H1 (cell line): ENCODE measurements around the gene ZNF512. TPM values are rescaled to one million over a fixed set of nuclear protein-coding genes. Genes with fewer than 3 reads are reported as not detected.

Experiments
- CTCF ChIA-PET: fragments of 300-600 bp; sonication (Branson Sonifier 250); formaldehyde crosslinking; loops from one replicate; lab custom pipeline; 2021; ENCODE audit not compliant: partially characterized antibody; lab: Charles Lee
- POLR2A ChIA-PET: fragments of 300-600 bp; sonication (Branson Sonifier 250); formaldehyde crosslinking; loops from one replicate; lab custom pipeline; 2021; ENCODE audit warnings: inconsistent platforms; ENCODE audit not compliant: partially characterized antibody; lab: Charles Lee
- DNase-seq, 2 experiments: peaks; one replicate each; pipeline versions ENCODE4 v3.0.0 to v3.0.0-alpha.2; 2010 to 2022; ENCODE audit warnings: low spot score in 2 of 2, low read depth in 1 of 2, mixed read lengths in 1 of 2
- FAIRE-seq: peaks from 2 replicates; lab custom pipeline; 2011; peaks lifted over from hg19 to GRCh38; lab: Jason Lieb, UNC
- H2AFZ ChIP-seq: 2 replicates; pipeline ENCODE4 v1.8.1; 2012; ENCODE audit warnings: low read length, inconsistent platforms
- H2AK5ac ChIP-seq: 2 replicates; pipeline ENCODE4 v1.6.1; 2013; ENCODE audit warnings: low read depth, low read length
- H2BK120ac ChIP-seq: replicated peaks from 2 replicates; pipeline ENCODE3; 2013; ENCODE audit warnings: low read depth, low read length, inconsistent platforms
- H2BK12ac ChIP-seq: 2 replicates; pipeline ENCODE4 v1.6.1; 2013; ENCODE audit warnings: low read depth, low read length
- H2BK15ac ChIP-seq: 2 replicates; pipeline ENCODE4 v1.6.1; 2013; ENCODE audit warnings: low read length
- H2BK20ac ChIP-seq: 2 replicates; pipeline ENCODE4 v1.6.1; 2013; ENCODE audit warnings: low read length
- H2BK5ac ChIP-seq: 2 replicates; pipeline ENCODE4 v1.6.1; 2013; ENCODE audit warnings: low read depth, low read length
- H3K14ac ChIP-seq: 2 replicates; pipeline ENCODE4 v1.6.1; 2013; ENCODE audit warnings: inconsistent platforms; ENCODE audit not compliant: insufficient read length
- H3K18ac ChIP-seq: 2 replicates; pipeline ENCODE4 v1.6.1; 2013; ENCODE audit warnings: low read length; ENCODE audit errors: extremely low read depth
- H3K23ac ChIP-seq: 2 replicates; pipeline ENCODE4 v1.6.1; 2013; ENCODE audit warnings: inconsistent platforms; ENCODE audit not compliant: insufficient read length
- H3K23me2 ChIP-seq: 2 replicates; pipeline ENCODE4 v1.6.1; 2013; ENCODE audit warnings: low read depth, low read length
- H3K27ac ChIP-seq: 2 replicates; pipeline ENCODE4 v1.6.1; 2011; ENCODE audit warnings: low read depth, low read length, inconsistent platforms
- H3K27me3 ChIP-seq, 4 experiments: replicated peaks in 1 of 4; 1 replicate in 1 of 4; 2 replicates in 3 of 4; pipeline versions ENCODE4 v1.6.1 to v1.8.1; 2011 to 2013; ENCODE audit warnings: low read length in 3 of 4, mild to moderate bottlenecking in 3 of 4, inconsistent platforms in 2 of 4, mixed read lengths in 2 of 4, moderate library complexity in 1 of 4; ENCODE audit not compliant: control insufficient read depth in 3 of 4, insufficient read depth in 3 of 4; ENCODE audit errors: extremely low read depth in 1 of 4
- H3K36me3 ChIP-seq, 4 experiments: 2 replicates each; pipeline versions ENCODE4 v1.6.1 to v1.8.1; 2011 to 2013; ENCODE audit warnings: mild to moderate bottlenecking in 4 of 4, low read length in 3 of 4, moderate library complexity in 2 of 4, control low read depth in 1 of 4, inconsistent platforms in 1 of 4; ENCODE audit not compliant: insufficient read depth in 4 of 4, control insufficient read depth in 2 of 4
- H3K4ac ChIP-seq: replicated peaks from 2 replicates; pipeline ENCODE3; 2013; ENCODE audit warnings: low read length, low read depth, mixed read lengths, inconsistent platforms; ENCODE audit not compliant: insufficient read length
- H3K4me1 ChIP-seq, 4 experiments: replicated peaks in 1 of 4; 1 replicate in 1 of 4; 2 replicates in 3 of 4; pipeline versions ENCODE4 v1.6.1 to v1.8.1; 2011 to 2013; ENCODE audit warnings: low read length in 3 of 4, inconsistent platforms in 2 of 4, mixed read lengths in 1 of 4; ENCODE audit not compliant: insufficient read depth in 4 of 4, control insufficient read depth in 3 of 4
- H3K4me2 ChIP-seq, 2 experiments: 2 replicates each; pipeline versions ENCODE4 v1.6.1 to v1.8.1; 2011 to 2013; ENCODE audit warnings: low read depth in 2 of 2, low read length in 2 of 2, control low read depth in 1 of 2, inconsistent platforms in 1 of 2, mild to moderate bottlenecking in 1 of 2; ENCODE audit not compliant: insufficient read depth in 1 of 2
- H3K4me3 ChIP-seq, 4 experiments: fragments of 200-600, 300-600 bp in 1 of 4; sonication (generic), shearing (Covaris generic), sonication (Bioruptor Twin) in 1 of 4; 2 replicates each; pipeline versions ENCODE4 v1.5.1 to v1.8.1; 2011 to 2016; ENCODE audit warnings: low read length in 4 of 4, low read depth in 3 of 4, control low read depth in 2 of 4, inconsistent platforms in 2 of 4, mild to moderate bottlenecking in 2 of 4, mixed read lengths in 1 of 4, moderate library complexity in 1 of 4; ENCODE audit not compliant: insufficient read depth in 2 of 4; ENCODE audit errors: extremely low read depth in 1 of 4
- H3K56ac ChIP-seq: replicated peaks from 2 replicates; pipeline ENCODE3; 2013; ENCODE audit warnings: low read depth, mild to moderate bottlenecking, mixed read lengths, low read length, inconsistent platforms; ENCODE audit not compliant: insufficient read length
- H3K79me1 ChIP-seq: 2 replicates; pipeline ENCODE4 v1.6.1; 2013; ENCODE audit warnings: low read depth, low read length, control low read depth
- H3K79me2 ChIP-seq, 2 experiments: 2 replicates each; pipeline versions ENCODE4 v1.6.1 to v1.8.1; 2012 to 2013; ENCODE audit warnings: low read length in 2 of 2, mild to moderate bottlenecking in 2 of 2, inconsistent platforms in 1 of 2; ENCODE audit not compliant: insufficient read depth in 2 of 2, control insufficient read depth in 1 of 2
- H3K9ac ChIP-seq, 4 experiments: replicated peaks in 1 of 4; 1 replicate in 1 of 4; 2 replicates in 3 of 4; pipeline versions ENCODE4 v1.6.1 to v1.8.1; 2011 to 2013; ENCODE audit warnings: low read depth in 3 of 4, low read length in 3 of 4, control low read depth in 2 of 4, mild to moderate bottlenecking in 2 of 4, moderate library complexity in 2 of 4, inconsistent platforms in 1 of 4; ENCODE audit errors: extremely low read depth in 1 of 4
- H3K9me3 ChIP-seq, 2 experiments: 2 replicates each; pipeline versions ENCODE4 v1.6.1 to v1.8.1; 2012 to 2013; ENCODE audit warnings: mild to moderate bottlenecking in 2 of 2, moderate library complexity in 2 of 2, control low read depth in 1 of 2, inconsistent platforms in 1 of 2, low read depth in 1 of 2, low read length in 1 of 2, mixed read lengths in 1 of 2; ENCODE audit not compliant: insufficient read depth in 2 of 2
- H4K20me1 ChIP-seq, 2 experiments: replicated peaks in 1 of 2; 2 replicates each; pipeline versions ENCODE3 to v1.8.1; 2011 to 2013; ENCODE audit warnings: inconsistent platforms in 2 of 2, low read length in 2 of 2, mild to moderate bottlenecking in 1 of 2; ENCODE audit not compliant: insufficient read depth in 2 of 2, control insufficient read depth in 1 of 2
- H4K5ac ChIP-seq: 2 replicates; pipeline ENCODE4 v1.6.1; 2013; ENCODE audit warnings: low read length, low read depth, mixed read lengths, inconsistent platforms; ENCODE audit not compliant: insufficient read length
- H4K8ac ChIP-seq: 2 replicates; pipeline ENCODE4 v1.8.0; 2013; ENCODE audit warnings: mild to moderate bottlenecking, moderate library complexity, low read length, inconsistent platforms; ENCODE audit not compliant: insufficient read depth; ENCODE audit errors: extremely low read depth
- H4K91ac ChIP-seq: replicated peaks from 2 replicates; pipeline ENCODE3; 2013; ENCODE audit warnings: low read length, mixed read lengths, inconsistent platforms; ENCODE audit not compliant: insufficient read length
- CBX8 ChIP-seq: fragments of 300-800, 300-1000 bp; sonication (generic); IDR thresholded peaks from 2 replicates; pipeline ENCODE4 v1.7.1; 2016; ENCODE audit warnings: low read depth, low read length, borderline replicate concordance
- HDAC2 ChIP-seq, 2 experiments: fragments of 300-600 bp in 1 of 2; sonication (generic) in 1 of 2; IDR thresholded peaks; 2 replicates each; pipeline ENCODE4 v1.6.1; 2011 to 2012; ENCODE audit warnings: low read depth in 2 of 2, low read length in 2 of 2, mild to moderate bottlenecking in 2 of 2, moderate library complexity in 2 of 2, borderline replicate concordance in 1 of 2, inconsistent platforms in 1 of 2
- MAX ChIP-seq: IDR thresholded peaks from 2 replicates; pipeline ENCODE4 v1.6.1; 2012; ENCODE audit warnings: inconsistent platforms
- POU5F1 ChIP-seq: IDR thresholded peaks from 2 replicates; pipeline ENCODE4 v1.6.1; 2011; ENCODE audit warnings: low read depth, mild to moderate bottlenecking, low read length, moderate library complexity
- RFX5 ChIP-seq: IDR thresholded peaks from 2 replicates; pipeline ENCODE4 v1.6.1; 2011; ENCODE audit warnings: low read depth, low read length, improper control_type of control experiment, borderline replicate concordance
- WGBS, 2 experiments: shearing (Covaris generic) in 1 of 2; methylation state at CpG; one replicate each; pipeline versions ENCODE4 v1.1.6 to v1.1.7; 2013 to 2015; ENCODE audit warnings: low lambda C conversion rate in 2 of 2, mixed read lengths in 2 of 2, inconsistent platforms in 1 of 2, low coverage in 1 of 2, missing lambda C conversion rate in 1 of 2; ENCODE audit not compliant: insufficient replicate concordance in 2 of 2, insufficient coverage in 1 of 2, insufficient read length in 1 of 2; ENCODE audit errors: extremely low coverage in 1 of 2, missing lambda C conversion rate in 1 of 2; 5-methylcytosine and 5-hydroxymethylcytosine counted together
- polyA plus RNA-seq, 7 experiments: library from polyadenylated mRNA; depleted of rRNA in 3 of 7; stranded (reverse) in 5 of 7; unstranded in 2 of 7; fragments of >200 nt in 5 of 7; fragments of 200-250 nt in 2 of 7; gene quantifications; 1 replicate in 5 of 7; 2 replicates in 1 of 7; 4 replicates in 1 of 7; pipeline versions ENCODE4 v1.2.1 to v1.2.3, GENCODE V29; 2011 to 2013; ENCODE audit warnings: missing spikeins in 2 of 7, mixed read lengths in 2 of 7
- total RNA-seq: library from RNA; stranded (reverse); fragmentation: NEBNext Ultra II Directional; extraction: Animal tissue kit (Norgen Biotek cat#: 25700); gene quantifications from 2 replicates; pipeline ENCODE4 v1.2.1, GENCODE V29; 2021

ZNF512 gene
- total and polyA plus RNA-seq, 2 of the 8 experiments (the other 6 are each of a cell fraction or from before 2014, with no cell fraction given): 17.6 to 37.9 TPM

GRCh38 chr2:27636766-27637165 is 53.9 kb downstream of the ZNF512 start:
- Histone ChIP-seq H3K4me1 (no peaks in the 10 kb centered on the region), H2BK5ac (no peak overlapping the region), H2BK120ac (no peak overlapping the region), H3K27ac (no peak overlapping the region), H4K20me1 (peaks cover 0 to 2% of the 10 kb centered on the region in 2 experiments), H2BK12ac (no peak overlapping the region), H2BK15ac (no peak overlapping the region), H3K9ac (no peak overlapping the region), H3K14ac (no peak overlapping the region), H2AK5ac (no peak overlapping the region), H3K23me2 (no peaks in the 10 kb centered on the region), H3K4me2 (no peak overlapping the region), H3K36me3 (peaks cover 15 to 64% (median 53%) of the 10 kb centered on the region in 4 experiments), H3K56ac (no peak overlapping the region), H3K9me3 (no peaks in the 10 kb centered on the region), H3K79me2 (no peaks in the 10 kb centered on the region), H3K4ac (no peak overlapping the region), H3K79me1 (no peaks in the 10 kb centered on the region), H4K91ac (no peak overlapping the region), H2AFZ (no peak overlapping the region), H3K27me3 (no peaks in the 10 kb centered on the region), H4K5ac (no peak overlapping the region)
- DNase-seq (no peak), FAIRE-seq (no peak)
- 90% methylated on average over 5 of the region's 5 CpGs; no CpG with 5 or more reads in 1 of the 2 experiments for WGBS, 2 experiments
- ChIA-PET CTCF (interaction anchor here (1.5 kb wide), 1 partner anchor 47 kb away, joined by 4 read pairs; no protein-coding TSS in a partner anchor), POLR2A (interaction anchor here (0.7 to 1.7 kb wide), 2 partner anchors 9 to 14 kb away, joined by 4 read pairs; no protein-coding TSS in a partner anchor)
- TF ChIP-seq POU5F1 (no peak), MAX (no peak), HDAC2 (IDR thresholded peaks at IDR 0.05; ENCODE audit: borderline replicate concordance in 1 of 2, low read depth in 2 of 2, low read length in 2 of 2) (no peak), CBX8 (no peak), RFX5 (no peak)
- TF ChIP-seq, all 59 proteins: peak for 0
- Histone ChIP-seq H2BK20ac (no peak overlapping the region), H3K4me3 (no peak overlapping the region), H4K8ac (no peak overlapping the region), H3K18ac (no peak overlapping the region), H3K23ac (no peak overlapping the region)
